CD4-positive, alpha-beta memory T cell (primary cell): Measurements from ENCODE around the gene ATP9B. TPM values are rescaled to one million over a fixed set of nuclear protein-coding genes. Genes with fewer than 3 reads are reported as not detected.

Experiments
- CTCF ChIA-PET: fragments of 350-600 bp; sonication (Branson Sonifier 250); formaldehyde crosslinking; loops from one replicate; lab custom pipeline; 2021; ENCODE audit warnings: inconsistent platforms; ENCODE audit not compliant: partially characterized antibody; lab: Charles Lee
- POLR2A ChIA-PET: fragments of 350-600 bp; sonication (Branson Sonifier 250); formaldehyde crosslinking; loops from one replicate; lab custom pipeline; 2021; ENCODE audit not compliant: partially characterized antibody; lab: Charles Lee
- DNase-seq, 5 donors: peaks; one replicate each; pipeline versions ENCODE4 v3.0.0 to v3.0.0-alpha.2; 2020 to 2022; ENCODE audit warnings: mixed read lengths in 1 of 5
- H3K27ac ChIP-seq: one replicate; pipeline ENCODE4 v1.7.0; 2013; ENCODE audit warnings: low read depth, low read length
- H3K27me3 ChIP-seq: 2 replicates; pipeline ENCODE4 v1.7.0; 2013; ENCODE audit warnings: mild to moderate bottlenecking, low read length, moderate library complexity; ENCODE audit not compliant: insufficient read depth
- H3K36me3 ChIP-seq: 2 replicates; pipeline ENCODE4 v1.7.0; 2013; ENCODE audit warnings: mild to moderate bottlenecking, low read length, moderate library complexity; ENCODE audit not compliant: insufficient read depth
- H3K4me1 ChIP-seq: 2 replicates; pipeline ENCODE4 v1.7.0; 2013; ENCODE audit warnings: mild to moderate bottlenecking, low read length, moderate library complexity; ENCODE audit not compliant: insufficient read depth
- H3K4me3 ChIP-seq, 2 donors: one replicate each; pipeline ENCODE4 v1.7.0; 2013; ENCODE audit warnings: low read length in 2 of 2, mild to moderate bottlenecking in 1 of 2
- H3K9me3 ChIP-seq, 2 donors: one replicate each; pipeline ENCODE4 v1.7.0; 2013; ENCODE audit warnings: low read length in 2 of 2, control low read depth in 1 of 2; ENCODE audit not compliant: control insufficient read depth in 1 of 2
- H3K27ac Mint-ChIP-seq, 7 donors: one replicate each; pipeline ENCODE4 v1.8.0; 2020 to 2021; ENCODE audit warnings: mixed read lengths in 7 of 7, mild to moderate bottlenecking in 6 of 7, inconsistent platforms in 3 of 7, moderate library complexity in 3 of 7
- H3K27me3 Mint-ChIP-seq, 2 donors: one replicate each; pipeline ENCODE4 v1.8.0; 2020 to 2021; ENCODE audit warnings: mixed read lengths in 2 of 2
- H3K36me3 Mint-ChIP-seq, 2 donors: one replicate each; pipeline ENCODE4 v1.8.0; 2020 to 2021; ENCODE audit warnings: mixed read lengths in 2 of 2, inconsistent platforms in 1 of 2, mild to moderate bottlenecking in 1 of 2
- H3K4me1 Mint-ChIP-seq, 4 donors: one replicate each; pipeline ENCODE4 v1.8.0; 2020 to 2021; ENCODE audit warnings: mixed read lengths in 4 of 4, mild to moderate bottlenecking in 1 of 4
- H3K4me3 Mint-ChIP-seq, 8 donors: one replicate each; pipeline ENCODE4 v1.8.0; 2020 to 2021; ENCODE audit warnings: mixed read lengths in 8 of 8, mild to moderate bottlenecking in 7 of 8, moderate library complexity in 6 of 8, inconsistent platforms in 3 of 8
- H3K9me3 Mint-ChIP-seq, 8 donors: one replicate each; pipeline ENCODE4 v1.8.0; 2020 to 2021; ENCODE audit warnings: mixed read lengths in 8 of 8, mild to moderate bottlenecking in 5 of 8, inconsistent platforms in 3 of 8, moderate library complexity in 1 of 8
- intact Hi-C: fragments of 100-400 bp; cut with micrococcal nuclease; formaldehyde crosslinking; loops from one replicate; pipeline ENCODE4 v1.15.1; 2023
- polyA plus RNA-seq, 2 donors: library from polyadenylated mRNA; unstranded; fragments of 300-500 nt; fragmentation: Illumina TruSeq; gene quantifications; one replicate each; pipeline ENCODE4 v1.2.3, GENCODE V29; 2021
- total RNA-seq, 2 experiments: library from RNA; stranded (reverse); gene quantifications; one replicate each; pipeline ENCODE4 v1.2.3, GENCODE V29; 2021

ATP9B gene
- total and polyA plus RNA-seq, 4 experiments from 2014 or later: 11.8 to 76.4 (median 49.9) TPM

DNA sequence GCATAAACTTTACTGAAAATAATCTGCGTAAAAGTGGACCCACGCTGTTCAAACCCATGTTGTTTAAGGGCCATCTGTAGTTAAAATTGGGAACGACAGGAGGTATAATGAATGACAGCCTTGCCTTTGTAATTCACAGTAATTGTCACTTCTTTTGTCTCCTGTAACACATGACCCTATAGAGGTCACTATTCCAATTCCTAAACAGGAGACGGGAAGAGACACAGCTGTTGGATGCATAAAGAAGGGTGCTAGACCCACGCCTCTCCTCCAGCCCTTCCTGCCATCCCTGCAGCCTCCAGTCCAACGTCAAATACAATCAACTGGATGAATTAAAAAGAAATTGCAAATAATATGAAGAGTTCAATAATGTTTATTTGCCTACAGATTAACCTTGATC, 263.5 kb downstream of the ATP9B start:
- peaks cover 0 to 8% (median under 1%) of the 10 kb centered on the region in 4 donors for H3K4me1 Mint-ChIP-seq
- DNase-seq: no peak
- no peak overlapping the region for H3K4me3 Mint-ChIP-seq
- Histone ChIP-seq H3K4me3 (no peak overlapping the region), H3K9me3 (no peaks in the 10 kb centered on the region), H3K27me3 (no peaks in the 10 kb centered on the region), H3K4me1 (no peaks in the 10 kb centered on the region), H3K27ac (no peak overlapping the region), H3K36me3 (peaks cover 26% of the 10 kb centered on the region)
- POLR2A ChIA-PET: no interaction called here
- H3K27ac Mint-ChIP-seq: no peak overlapping the region
- intact Hi-C loops: no loop called here
- no peaks in the 10 kb centered on the region for H3K27me3 Mint-ChIP-seq
- CTCF ChIA-PET: no interaction called here
- H3K9me3 Mint-ChIP-seq: no peaks in the 10 kb centered on the region
- peaks cover 37 to 56% of the 10 kb centered on the region in 2 donors for H3K36me3 Mint-ChIP-seq

DNA sequence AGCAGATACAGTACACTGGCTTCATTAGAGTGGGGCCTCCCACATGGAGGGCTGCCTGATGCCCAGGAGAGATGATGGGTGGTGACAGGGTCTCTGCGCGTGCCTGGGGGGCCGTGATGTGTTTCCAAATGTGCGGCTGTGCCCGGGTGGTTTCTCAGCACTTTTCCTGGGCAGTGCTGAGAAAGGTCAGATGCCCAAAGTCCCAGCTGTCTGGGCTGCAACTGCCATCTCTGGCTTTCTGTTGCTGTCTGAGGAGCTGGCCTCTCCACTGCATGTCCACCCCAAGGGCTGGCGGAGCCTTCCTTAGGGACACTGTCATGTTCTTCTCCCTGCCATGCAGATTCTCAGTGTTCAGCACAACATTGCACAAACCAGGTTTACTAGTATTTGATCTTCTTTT, 263.9 kb downstream of the ATP9B start:
- Histone ChIP-seq H3K27ac (no peak overlapping the region), H3K27me3 (no peaks in the 10 kb centered on the region), H3K4me1 (no peaks in the 10 kb centered on the region), H3K4me3 (no peak overlapping the region), H3K36me3 (peaks cover 30% of the 10 kb centered on the region), H3K9me3 (no peaks in the 10 kb centered on the region)
- H3K4me1 Mint-ChIP-seq: peaks cover 0 to 4% (median under 1%) of the 10 kb centered on the region in 4 donors
- H3K4me3 Mint-ChIP-seq: no peak overlapping the region
- peaks cover 38 to 58% of the 10 kb centered on the region in 2 donors for H3K36me3 Mint-ChIP-seq
- POLR2A ChIA-PET: no interaction called here
- intact Hi-C loops: no loop called here
- CTCF ChIA-PET: interaction anchor here (1.0 kb wide), 1 partner anchor 43 kb away, joined by 5 read pairs; no protein-coding TSS in a partner anchor
- H3K9me3 Mint-ChIP-seq: no peaks in the 10 kb centered on the region
- DNase-seq: no peak
- H3K27ac Mint-ChIP-seq: peak overlapping the region in 1 of 7 donors; percentile 53
- H3K27me3 Mint-ChIP-seq: no peaks in the 10 kb centered on the region

DNA sequence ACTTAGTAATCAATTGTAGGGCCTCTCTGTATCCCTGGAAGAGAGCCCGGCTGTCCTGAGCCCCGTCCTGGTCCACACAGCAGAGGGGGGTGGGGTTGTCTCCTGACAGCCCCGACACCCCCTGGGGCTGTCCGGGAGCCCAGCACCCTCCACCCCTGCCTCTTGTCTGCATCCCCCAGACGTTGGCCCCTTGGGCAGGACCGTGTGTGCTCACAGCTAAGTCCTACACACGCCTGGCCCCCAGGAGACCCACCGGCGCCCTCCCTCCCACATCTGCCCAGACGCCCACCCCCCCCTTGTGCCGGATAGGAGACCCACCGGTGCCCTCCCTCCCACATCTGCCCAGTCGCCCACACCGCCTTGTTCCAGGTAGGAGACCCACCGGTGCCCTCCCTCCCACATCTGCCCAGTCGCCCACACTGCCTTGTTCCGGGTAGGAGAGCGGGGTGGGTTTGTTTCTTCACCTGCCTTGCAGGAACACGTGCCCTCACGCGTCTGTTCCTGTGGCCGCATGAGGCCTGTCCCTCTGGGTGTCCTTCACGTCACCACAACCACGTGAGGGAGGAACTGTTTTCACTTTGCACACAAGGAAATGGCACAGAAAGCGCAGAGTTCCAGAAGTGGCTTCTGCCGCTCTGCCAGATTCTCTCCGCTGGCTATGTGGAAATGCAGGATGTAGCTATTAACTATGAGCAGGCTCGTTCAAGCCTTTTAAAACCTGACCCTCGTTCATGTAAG, 265.5 kb downstream of the ATP9B start:
- H3K36me3 Mint-ChIP-seq: peaks cover 53 to 70% of the 10 kb centered on the region in 2 donors
- POLR2A ChIA-PET: no interaction called here
- H3K27me3 Mint-ChIP-seq: no peaks in the 10 kb centered on the region
- H3K36me3 ChIP-seq: peaks cover 36% of the 10 kb centered on the region
- intact Hi-C loops: no loop called here
- no peak overlapping the region for H3K27ac ChIP-seq
- DNase-seq: no peak
- no peak overlapping the region for H3K4me3 Mint-ChIP-seq
- H3K27me3 ChIP-seq: no peaks in the 10 kb centered on the region
- H3K4me1 ChIP-seq: no peaks in the 10 kb centered on the region
- no peaks in the 10 kb centered on the region for H3K9me3 Mint-ChIP-seq
- H3K4me1 Mint-ChIP-seq: peaks cover 0 to 7% (median 2%) of the 10 kb centered on the region in 4 donors
- H3K27ac Mint-ChIP-seq: peak overlapping the region in 1 of 7 donors; percentile 22
- CTCF ChIA-PET: no interaction called here
- H3K9me3 ChIP-seq: no peaks in the 10 kb centered on the region
- H3K4me3 ChIP-seq: no peak overlapping the region

DNA sequence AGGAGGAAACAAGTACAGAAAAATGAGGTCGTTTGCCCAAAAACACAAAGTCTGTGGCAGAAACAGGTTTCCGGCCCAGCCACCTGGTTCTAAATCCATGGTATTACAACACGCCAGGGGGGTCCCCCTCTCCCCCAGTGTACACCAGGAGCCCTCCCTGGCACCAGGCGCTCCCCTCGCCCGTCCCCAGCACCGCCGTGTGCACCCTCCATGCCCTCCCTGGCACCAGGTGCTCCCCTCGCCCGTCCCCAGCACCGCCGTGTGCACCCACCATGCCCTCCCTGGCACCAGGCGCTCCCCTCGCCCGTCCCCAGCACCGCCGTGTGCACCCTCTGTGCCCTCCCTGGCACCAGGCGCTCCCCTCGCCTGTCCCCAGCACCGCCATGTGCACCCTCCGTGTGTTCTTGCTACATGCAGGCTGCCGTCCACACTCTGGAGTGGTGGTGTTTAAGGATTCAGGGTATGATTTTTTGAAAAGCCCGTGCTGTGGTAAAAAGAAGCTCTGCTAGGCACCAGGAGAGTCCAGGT, 266.7 kb downstream of the ATP9B start:
- Histone ChIP-seq H3K4me3 (no peak overlapping the region), H3K36me3 (peaks cover 31% of the 10 kb centered on the region), H3K4me1 (no peaks in the 10 kb centered on the region), H3K9me3 (no peaks in the 10 kb centered on the region), H3K27me3 (no peaks in the 10 kb centered on the region), H3K27ac (no peak overlapping the region)
- ChIA-PET CTCF (no interaction called here), POLR2A (no interaction called here)
- H3K4me1 Mint-ChIP-seq: peaks cover 0 to 7% (median 2%) of the 10 kb centered on the region in 4 donors
- peaks cover 51 to 72% of the 10 kb centered on the region in 2 donors for H3K36me3 Mint-ChIP-seq
- no peak overlapping the region for H3K4me3 Mint-ChIP-seq
- intact Hi-C loops: no loop called here
- no peaks in the 10 kb centered on the region for H3K9me3 Mint-ChIP-seq
- H3K27me3 Mint-ChIP-seq: no peaks in the 10 kb centered on the region
- H3K27ac Mint-ChIP-seq: no peak overlapping the region
- DNase-seq: no peak

DNA sequence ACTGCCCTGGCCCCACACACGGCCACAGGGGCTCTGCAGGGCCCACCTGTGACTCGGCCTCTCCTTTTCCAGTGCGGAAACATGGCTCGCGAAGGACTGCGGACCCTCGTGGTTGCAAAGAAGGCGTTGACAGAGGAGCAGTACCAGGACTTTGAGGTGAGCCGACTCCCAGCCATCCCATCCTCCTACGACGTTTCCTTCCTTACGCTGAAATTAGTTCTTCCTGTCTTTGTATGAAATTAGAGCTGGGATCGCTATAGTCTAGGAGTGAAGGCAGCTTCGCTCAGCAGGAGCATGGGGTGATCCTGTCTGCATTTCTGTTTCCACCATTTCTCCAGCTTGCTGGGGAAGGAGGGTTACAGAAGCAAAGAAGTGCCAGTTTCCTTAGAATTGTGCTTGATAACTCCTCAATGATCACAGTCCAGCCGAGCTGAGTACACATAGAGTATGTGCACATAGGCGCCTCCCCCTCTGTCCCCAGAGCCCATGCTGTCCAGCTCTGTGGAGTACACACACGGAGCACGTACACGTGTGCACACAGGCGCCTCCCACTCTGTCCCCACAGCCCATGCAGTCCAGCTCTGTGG, 267.5 kb downstream of the ATP9B start:
- DNase-seq: no peak
- intact Hi-C loops: no loop called here
- no peaks in the 10 kb centered on the region for H3K9me3 ChIP-seq
- peaks cover 48 to 66% of the 10 kb centered on the region in 2 donors for H3K36me3 Mint-ChIP-seq
- H3K27ac Mint-ChIP-seq: no peak overlapping the region
- ChIA-PET POLR2A (no interaction called here), CTCF (no interaction called here)
- H3K4me1 ChIP-seq: no peaks in the 10 kb centered on the region
- no peaks in the 10 kb centered on the region for H3K9me3 Mint-ChIP-seq
- H3K27ac ChIP-seq: no peak overlapping the region
- H3K4me3 Mint-ChIP-seq: no peak overlapping the region
- H3K27me3 ChIP-seq: no peaks in the 10 kb centered on the region
- H3K27me3 Mint-ChIP-seq: no peaks in the 10 kb centered on the region
- H3K4me1 Mint-ChIP-seq: peaks cover 0 to 7% (median 2%) of the 10 kb centered on the region in 4 donors
- no peak overlapping the region for H3K4me3 ChIP-seq
- peaks cover 31% of the 10 kb centered on the region for H3K36me3 ChIP-seq

DNA sequence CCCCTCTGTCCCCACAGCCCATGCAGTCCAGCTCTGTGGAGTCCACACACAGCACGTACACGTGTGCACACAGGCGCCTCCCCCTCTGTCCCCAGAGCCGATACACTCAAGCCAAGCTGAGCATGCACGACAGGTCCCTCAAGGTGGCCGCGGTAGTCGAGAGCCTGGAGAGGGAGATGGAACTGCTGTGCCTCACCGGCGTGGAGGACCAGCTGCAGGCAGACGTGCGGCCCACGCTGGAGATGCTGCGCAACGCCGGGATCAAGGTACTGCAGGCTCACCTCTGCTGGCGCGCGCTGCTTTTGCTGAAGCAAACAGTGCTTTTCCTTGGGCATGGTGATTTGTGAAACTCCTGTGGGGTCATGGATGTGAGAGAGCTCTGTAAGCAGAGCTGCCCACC, 268.0 kb downstream of the ATP9B start:
- intact Hi-C loops: no loop called here
- Mint-ChIP-seq H3K9me3 (no peaks in the 10 kb centered on the region), H3K4me3 (no peak overlapping the region), H3K27me3 (no peaks in the 10 kb centered on the region), H3K4me1 (peaks cover 0 to 7% (median 2%) of the 10 kb centered on the region in 4 donors), H3K27ac (no peak overlapping the region), H3K36me3 (peaks cover 52 to 68% of the 10 kb centered on the region in 2 donors)
- Histone ChIP-seq H3K27me3 (no peaks in the 10 kb centered on the region), H3K9me3 (no peaks in the 10 kb centered on the region), H3K4me1 (no peaks in the 10 kb centered on the region), H3K36me3 (peaks cover 31% of the 10 kb centered on the region), H3K27ac (no peak overlapping the region), H3K4me3 (no peak overlapping the region)
- CTCF ChIA-PET: no interaction called here
- POLR2A ChIA-PET: no interaction called here
- no peak for DNase-seq

DNA sequence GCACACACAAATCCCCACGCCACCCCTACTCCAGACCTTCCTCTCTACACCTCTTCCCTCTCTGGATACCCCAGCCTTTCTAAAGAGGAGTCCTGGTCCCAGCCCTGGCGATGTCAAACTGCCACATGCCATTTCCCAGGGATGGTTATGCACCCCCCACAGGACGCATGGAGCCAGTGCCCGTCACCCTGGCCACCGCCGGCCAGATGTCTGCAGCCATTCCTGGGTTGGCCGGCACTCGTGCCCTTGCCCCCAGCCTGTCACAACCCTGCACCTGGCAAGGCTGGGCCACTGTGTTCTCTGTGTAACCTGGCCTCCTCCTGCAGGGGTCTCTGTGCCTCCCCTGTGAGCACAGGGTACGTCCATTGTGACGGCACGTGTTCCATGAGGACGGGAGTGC, 268.4 kb downstream of the ATP9B start:
- no peak for DNase-seq
- H3K9me3 Mint-ChIP-seq: no peaks in the 10 kb centered on the region

More for the DNA sequence above, 268.4 kb downstream of the ATP9B start:
- peaks cover 29% of the 10 kb centered on the region for H3K36me3 ChIP-seq
- H3K27me3 ChIP-seq: no peaks in the 10 kb centered on the region
- ChIA-PET CTCF (no interaction called here), POLR2A (no interaction called here)
- no peaks in the 10 kb centered on the region for H3K9me3 ChIP-seq
- no peaks in the 10 kb centered on the region for H3K4me1 ChIP-seq
- H3K4me3 ChIP-seq: no peak overlapping the region
- Mint-ChIP-seq H3K36me3 (peaks cover 52 to 64% of the 10 kb centered on the region in 2 donors), H3K4me1 (peaks cover 0 to 7% (median 2%) of the 10 kb centered on the region in 4 donors), H3K27ac (no peak overlapping the region), H3K4me3 (no peak overlapping the region), H3K27me3 (no peaks in the 10 kb centered on the region)
- H3K27ac ChIP-seq: no peak overlapping the region
- intact Hi-C loops: no loop called here
